ENCODE results near the gene FAM83F.

DNA sequence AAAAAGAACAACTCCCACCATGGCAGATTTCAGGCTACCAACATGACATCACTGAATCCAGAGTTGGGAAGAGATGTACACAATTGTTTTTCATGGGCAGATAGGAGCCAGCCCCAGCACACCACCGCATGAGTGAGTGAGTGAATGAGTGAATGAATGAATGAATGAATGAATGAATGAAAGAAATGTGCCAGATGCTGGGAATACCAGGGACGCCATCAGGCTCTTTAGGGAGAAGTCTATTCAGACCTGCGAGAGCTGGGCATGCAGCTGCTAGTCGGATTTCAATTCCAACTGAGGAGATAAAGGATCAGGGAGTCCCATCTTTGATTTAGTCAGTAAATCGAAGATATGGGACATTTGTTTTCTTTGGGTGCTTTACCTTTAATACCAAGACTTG lies 15.3 kb upstream of the FAM83F start:
- TF ChIP-seq TOX (CRISPR knock-in tag; IDR thresholded peaks at IDR 0.05; ENCODE audit: borderline replicate concordance): no peak
- no peak for TF ChIP-seq CSDC2 (CRISPR knock-in tag; IDR thresholded peaks at IDR 0.05)
- no peak for TF ChIP-seq ESRRG (CRISPR knock-in tag; IDR thresholded peaks at IDR 0.05)
